Transverse colon (tissue), 4 donors: Measurements from ENCODE around the gene FXYD7. TPM values are rescaled to one million over a fixed set of nuclear protein-coding genes. Genes with fewer than 3 reads are reported as not detected.

Source experiments
- DNase-seq: peaks from one replicate; pipeline ENCODE4 v3.0.0-alpha.2; 2019
- H3K27ac ChIP-seq, 4 donors: fragments of 200-600 bp; sonication (generic); 2 replicates each; pipeline ENCODE4 v1.5.1; 2016 to 2018; ENCODE audit warnings: inconsistent platforms in 4 of 4
- H3K27me3 ChIP-seq: fragments of 200-600 bp; sonication (generic); 2 replicates; pipeline ENCODE4 v1.5.1; 2017; ENCODE audit warnings: inconsistent platforms
- H3K36me3 ChIP-seq, 4 donors: fragments of 200-600 bp; sonication (generic); 2 replicates each; pipeline ENCODE4 v1.5.1; 2017 to 2019; ENCODE audit warnings: inconsistent platforms in 4 of 4
- H3K4me1 ChIP-seq, 4 donors: fragments of 200-600 bp; sonication (generic); 2 replicates each; pipeline ENCODE4 v1.5.1; 2017 to 2020; ENCODE audit warnings: inconsistent platforms in 4 of 4
- H3K4me3 ChIP-seq, 4 donors: fragments of 200-600 bp; sonication (generic); 1 replicate in 1 of 4; 2 replicates in 3 of 4; pipeline versions ENCODE4 v1.5.1 to v1.6.1; 2017 to 2019; ENCODE audit warnings: inconsistent platforms in 4 of 4
- H3K9me3 ChIP-seq, 2 donors: fragments of 200-600 bp; sonication (generic); 2 replicates each; pipeline ENCODE4 v1.5.1; 2017 to 2019; ENCODE audit warnings: inconsistent platforms in 2 of 2
- CTCF ChIP-seq, 5 experiments: fragments of 200-600 bp in 3 of 5; fragments of 450-650 bp in 2 of 5; sonication (generic) in 3 of 5; IDR thresholded peaks; 1 replicate in 2 of 5; 2 replicates in 3 of 5; pipeline ENCODE4 v1.5.1; 2016 to 2017; ENCODE audit warnings: antibody characterized with exemption in 5 of 5, inconsistent platforms in 3 of 5, mild to moderate bottlenecking in 2 of 5, moderate library complexity in 1 of 5
- EP300 ChIP-seq: sonication (generic); formaldehyde crosslinking; IDR thresholded peaks from one replicate; pipeline ENCODE4 v1.6.1; 2017; ENCODE audit warnings: antibody characterized with exemption, low read depth
- POLR2A ChIP-seq: fragments of 450-650 bp; IDR thresholded peaks from one replicate; pipeline ENCODE4 v1.6.1; 2016; ENCODE audit warnings: antibody characterized with exemption, mild to moderate bottlenecking, moderate library complexity
- POLR2AphosphoS5 ChIP-seq, 3 donors: sonication (generic); formaldehyde crosslinking; IDR thresholded peaks; one replicate each; pipeline ENCODE4 v1.6.1; 2016; ENCODE audit warnings: antibody characterized with exemption in 3 of 3
- WGBS, 2 donors: methylation state at CpG; one replicate each; pipeline ENCODE4 v1.1.5; 2018; ENCODE audit warnings: low coverage in 1 of 2; 5-methylcytosine and 5-hydroxymethylcytosine counted together
- in situ Hi-C, 4 donors: fragments of 200-750 bp; cut with MboI; loops; one replicate each; pipeline versions ENCODE4 v1.15.0 to v1.15.1; 2017; ENCODE audit warnings: low sequenced_read_pairs in 3 of 4, low pct_ligation_motif_present in 1 of 4, low pct_unique_long_range_greater_than_20kb in 1 of 4
- intact Hi-C: fragments of 100-400 bp; cut with DNase I; formaldehyde crosslinking; loops from one replicate; pipeline ENCODE4 v1.15.1; 2023; ENCODE audit warnings: low total_unique reads
- total RNA-seq, 4 donors: library from RNA; depleted of rRNA; stranded (reverse); fragments of >200 nt; gene quantifications; one replicate each; pipeline ENCODE4 v1.1.0, GENCODE V29; 2016

FXYD7 gene
- total RNA-seq, 4 donors from 2014 or later = not detected

- intact Hi-C loops (no loop called here), in situ Hi-C loops (no loop called here)
- Histone ChIP-seq H3K36me3 (peaks cover 0 to 13% (median 0%) of the 10 kb centered on the region in 4 donors), H3K27ac (no peak overlapping the region), H3K4me3 (no peak overlapping the region), H3K9me3 (peaks cover 0 to 6% of the 10 kb centered on the region in 2 donors), H3K4me1 (no peaks in the 10 kb centered on the region), H3K27me3 (peaks cover 4% of the 10 kb centered on the region)
- 95 to 100% methylated on average over 1 to 6 of the region's 6 CpGs for WGBS, 2 donors
- DNase-seq = no peak
- TF ChIP-seq EP300 (no peak), POLR2A (no peak), POLR2AphosphoS5 (IDR thresholded peaks at IDR 0.05) (no peak), CTCF (IDR thresholded peaks at IDR 0.05) (no peak)
Measured at GRCh38 chr19:35162471-35163326, 19.6 kb downstream of the FXYD7 start.

GRCh38 chr19:35164418-35164817 lies 21.4 kb downstream of the FXYD7 start:
- in situ Hi-C loops = no loop called here
- H3K27me3 ChIP-seq = no peaks in the 10 kb centered on the region
- 33 to 98% methylated on average over 1 to 2 of the region's 2 CpGs for WGBS, 2 donors

GRCh38 chr19:35165200-35166058 lies 22.4 kb downstream of the FXYD7 start:
- 69 to 77% methylated on average over 2 to 5 of the region's 5 CpGs for WGBS, 2 donors
- in situ Hi-C loops (no loop called here), intact Hi-C loops (no loop called here)
- H3K4me3 ChIP-seq = no peak overlapping the region
- H3K4me1 ChIP-seq = no peaks in the 10 kb centered on the region
- H3K27ac ChIP-seq = no peak overlapping the region
- no peaks in the 10 kb centered on the region for H3K27me3 ChIP-seq
- TF ChIP-seq CTCF (IDR thresholded peaks at IDR 0.05) (no peak), POLR2AphosphoS5 (IDR thresholded peaks at IDR 0.05) (no peak), POLR2A (no peak)
- peaks cover 0 to 7% (median 0%) of the 10 kb centered on the region in 4 donors for H3K36me3 ChIP-seq
- DNase-seq = no peak
- H3K9me3 ChIP-seq = peaks cover 0 to 6% of the 10 kb centered on the region in 2 donors

More at GRCh38 chr19:35164418-35164817, 21.4 kb downstream of the FXYD7 start:
- Histone ChIP-seq H3K9me3 (peaks cover 0 to 6% of the 10 kb centered on the region in 2 donors), H3K4me1 (no peaks in the 10 kb centered on the region), H3K4me3 (no peak overlapping the region), H3K36me3 (peaks cover 0 to 7% (median 0%) of the 10 kb centered on the region in 4 donors), H3K27ac (no peak overlapping the region)
- no peak for TF ChIP-seq EP300
- intact Hi-C loops = no loop called here
- DNase-seq = no peak

- intact Hi-C loops = no loop called here
- in situ Hi-C loops = no loop called here
- 97 to 100% methylated on average over 2 to 7 of the region's 7 CpGs for WGBS, 2 donors
- TF ChIP-seq EP300 (no peak), POLR2A (no peak), CTCF (IDR thresholded peaks at IDR 0.05) (no peak), POLR2AphosphoS5 (IDR thresholded peaks at IDR 0.05) (no peak)
- Histone ChIP-seq H3K4me3 (no peak overlapping the region), H3K4me1 (no peaks in the 10 kb centered on the region), H3K27ac (no peak overlapping the region), H3K9me3 (peaks cover 0 to 6% of the 10 kb centered on the region in 2 donors), H3K27me3 (no peaks in the 10 kb centered on the region), H3K36me3 (peaks cover 0 to 7% (median 0%) of the 10 kb centered on the region in 4 donors)
- no peak for DNase-seq
Measured at GRCh38 chr19:35166100-35167063, 23.3 kb downstream of the FXYD7 start.
